Neural progenitor cell (in vitro differentiated cells): Measurements from ENCODE around the gene PPP2R2D. TPM values are rescaled to one million over a fixed set of nuclear protein-coding genes. Genes with fewer than 3 reads are reported as not detected.

Experiments used
- DNase-seq: peaks from one replicate; pipeline ENCODE4 v3.0.0-alpha.2; 2016; ENCODE audit warnings: low spot score
- H2AFZ ChIP-seq: fragments of 200-600 bp; sonication (generic); replicated peaks from 2 replicates; pipeline ENCODE4 v1.6.1; 2016; ENCODE audit warnings: antibody characterized with exemption
- H3F3A ChIP-seq: fragments of 200-600 bp; sonication (generic); 2 replicates; pipeline ENCODE4 v1.6.1; 2016; ENCODE audit warnings: antibody characterized with exemption, low read depth
- H3K27ac ChIP-seq: fragments of 200-600 bp; sonication (generic); 2 replicates; pipeline ENCODE4 v1.5.1; 2016; ENCODE audit warnings: mild to moderate bottlenecking
- H3K27me3 ChIP-seq: fragments of 200-600 bp; sonication (generic); 2 replicates; pipeline ENCODE4 v1.6.1; 2016; ENCODE audit warnings: mild to moderate bottlenecking, moderate library complexity
- H3K36me3 ChIP-seq: fragments of 200-600 bp; sonication (generic); 2 replicates; pipeline ENCODE4 v1.5.1; 2016
- H3K4me1 ChIP-seq: fragments of 200-600 bp; sonication (generic); 2 replicates; pipeline ENCODE4 v1.6.1; 2016; ENCODE audit warnings: mixed run types
- H3K4me2 ChIP-seq: fragments of 200-600 bp; sonication (generic); 2 replicates; pipeline ENCODE4 v1.6.1; 2016
- H3K4me3 ChIP-seq: fragments of 200-600 bp; sonication (generic); 2 replicates; pipeline ENCODE4 v1.5.1; 2016
- H3K79me2 ChIP-seq: fragments of 200-600 bp; sonication (generic); 2 replicates; pipeline ENCODE4 v1.6.1; 2016; ENCODE audit warnings: low read depth
- H3K9ac ChIP-seq: fragments of 200-600 bp; sonication (generic); 2 replicates; pipeline ENCODE4 v1.6.1; 2016
- H3K9me3 ChIP-seq: fragments of 200-600 bp; sonication (generic); 2 replicates; pipeline ENCODE4 v1.5.1; 2016; ENCODE audit warnings: low read depth
- H4K20me1 ChIP-seq: fragments of 200-600 bp; sonication (generic); 2 replicates; pipeline ENCODE4 v1.6.1; 2016; ENCODE audit warnings: low read depth
- H3K27ac Mint-ChIP-seq: 3 replicates; pipeline ENCODE4 v1.8.0; 2021; ENCODE audit warnings: mixed read lengths
- H3K27me3 Mint-ChIP-seq: 2 replicates; pipeline ENCODE4 v1.8.0; 2022; ENCODE audit warnings: low read depth, mild to moderate bottlenecking, inconsistent platforms, moderate library complexity, mixed read lengths; ENCODE audit not compliant: insufficient read depth
- H3K36me3 Mint-ChIP-seq: 3 replicates; pipeline ENCODE4 v1.8.0; 2021; ENCODE audit warnings: mixed read lengths
- H3K4me1 Mint-ChIP-seq: 3 replicates; pipeline ENCODE4 v1.8.0; 2021; ENCODE audit warnings: mixed read lengths
- H3K4me3 Mint-ChIP-seq: 3 replicates; pipeline ENCODE4 v1.8.0; 2021; ENCODE audit warnings: mild to moderate bottlenecking, moderate library complexity, mixed read lengths
- H3K9me3 Mint-ChIP-seq: 3 replicates; pipeline ENCODE4 v1.8.0; 2020; ENCODE audit warnings: mixed read lengths
- EZH2 ChIP-seq: fragments of 200-600 bp; sonication (generic); IDR thresholded peaks from 2 replicates; pipeline ENCODE4 v1.6.1; 2017; ENCODE audit warnings: antibody characterized with exemption, mild to moderate bottlenecking, moderate library complexity
- EZH2phosphoT487 ChIP-seq: fragments of 200-600 bp; sonication (generic); IDR thresholded peaks from 2 replicates; pipeline ENCODE4 v1.6.1; 2017; ENCODE audit warnings: antibody characterized with exemption
- total RNA-seq: library from RNA; depleted of rRNA; stranded (reverse); fragments of >200 nt; gene quantifications from 2 replicates; pipeline ENCODE4 v1.2.3, GENCODE V29; 2015; ENCODE audit warnings: low replicate concordance
- TF ChIP-seq, protein P1 (sequence below): fragments of 200-600 bp; sonication (generic); IDR thresholded peaks from 2 replicates; pipeline ENCODE4 v1.5.1; 2017; ENCODE audit warnings: antibody characterized with exemption, mild to moderate bottlenecking

The PPP2R2D gene
- total RNA-seq, 1 donor from 2014 or later: 28.1 TPM

DNA sequence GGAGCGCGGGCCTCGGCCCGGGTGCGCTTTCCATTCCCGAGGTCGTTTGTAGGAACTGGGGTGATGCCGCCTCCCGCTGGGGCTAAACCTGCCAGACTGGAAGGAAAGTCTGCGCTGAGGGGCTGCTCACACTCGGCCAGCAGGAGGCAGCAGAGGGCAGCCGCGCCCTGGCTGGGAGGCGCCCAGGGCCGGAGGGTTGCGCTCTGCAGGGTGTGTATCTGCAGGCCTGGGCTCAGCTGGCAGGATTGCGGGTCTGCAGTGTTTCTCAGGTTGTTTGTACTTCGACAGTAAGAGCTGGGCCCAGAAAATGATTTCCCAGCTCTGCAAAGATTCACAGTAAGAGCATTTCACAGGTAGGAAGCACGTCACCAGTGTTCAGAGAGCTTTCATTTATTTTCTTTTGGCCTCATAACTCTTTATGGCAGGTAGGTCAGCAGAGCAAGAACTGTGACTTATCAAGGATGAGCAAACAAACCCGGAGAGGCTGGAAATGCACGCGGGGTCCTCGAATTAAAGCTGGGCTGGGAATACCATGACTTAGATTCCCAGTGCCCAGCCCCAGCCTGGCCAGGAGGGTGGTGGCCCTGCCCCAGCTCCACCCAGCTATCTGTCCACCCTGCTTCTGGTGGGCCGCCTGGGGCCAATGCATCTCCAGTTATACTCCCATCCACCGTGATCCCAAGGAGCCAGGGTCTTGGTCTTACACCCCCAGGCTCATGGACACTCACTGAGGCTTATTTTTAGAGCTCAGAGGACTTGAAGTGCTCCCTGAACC is 15.2 kb upstream of the PPP2R2D start:
- Mint-ChIP-seq H3K4me3 (no peak overlapping the region), H3K4me1 (peaks cover 6% of the 10 kb centered on the region), H3K27me3 (peaks cover 14% of the 10 kb centered on the region), H3K9me3 (peaks cover 15% of the 10 kb centered on the region), H3K27ac (no peak overlapping the region), H3K36me3 (no peaks in the 10 kb centered on the region)
- H3K27me3 ChIP-seq: no peaks in the 10 kb centered on the region
- H2AFZ ChIP-seq: no peak overlapping the region
- peak; percentile 83 for DNase-seq
- no peaks in the 10 kb centered on the region for H4K20me1 ChIP-seq
- no peak overlapping the region for H3K9ac ChIP-seq
- H3F3A ChIP-seq: peaks cover 5% of the 10 kb centered on the region
- no peaks in the 10 kb centered on the region for H3K9me3 ChIP-seq
- H3K4me1 ChIP-seq: no peaks in the 10 kb centered on the region
- no peak overlapping the region for H3K4me3 ChIP-seq
- TF ChIP-seq, protein P1, sequence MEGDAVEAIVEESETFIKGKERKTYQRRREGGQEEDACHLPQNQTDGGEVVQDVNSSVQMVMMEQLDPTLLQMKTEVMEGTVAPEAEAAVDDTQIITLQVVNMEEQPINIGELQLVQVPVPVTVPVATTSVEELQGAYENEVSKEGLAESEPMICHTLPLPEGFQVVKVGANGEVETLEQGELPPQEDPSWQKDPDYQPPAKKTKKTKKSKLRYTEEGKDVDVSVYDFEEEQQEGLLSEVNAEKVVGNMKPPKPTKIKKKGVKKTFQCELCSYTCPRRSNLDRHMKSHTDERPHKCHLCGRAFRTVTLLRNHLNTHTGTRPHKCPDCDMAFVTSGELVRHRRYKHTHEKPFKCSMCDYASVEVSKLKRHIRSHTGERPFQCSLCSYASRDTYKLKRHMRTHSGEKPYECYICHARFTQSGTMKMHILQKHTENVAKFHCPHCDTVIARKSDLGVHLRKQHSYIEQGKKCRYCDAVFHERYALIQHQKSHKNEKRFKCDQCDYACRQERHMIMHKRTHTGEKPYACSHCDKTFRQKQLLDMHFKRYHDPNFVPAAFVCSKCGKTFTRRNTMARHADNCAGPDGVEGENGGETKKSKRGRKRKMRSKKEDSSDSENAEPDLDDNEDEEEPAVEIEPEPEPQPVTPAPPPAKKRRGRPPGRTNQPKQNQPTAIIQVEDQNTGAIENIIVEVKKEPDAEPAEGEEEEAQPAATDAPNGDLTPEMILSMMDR: peak; percentile 93
- TF ChIP-seq EZH2phosphoT487: no peak
- H3K27ac ChIP-seq: no peak overlapping the region
- H3K79me2 ChIP-seq: no peaks in the 10 kb centered on the region
- H3K4me2 ChIP-seq: no peak overlapping the region
- no peaks in the 10 kb centered on the region for H3K36me3 ChIP-seq

DNA sequence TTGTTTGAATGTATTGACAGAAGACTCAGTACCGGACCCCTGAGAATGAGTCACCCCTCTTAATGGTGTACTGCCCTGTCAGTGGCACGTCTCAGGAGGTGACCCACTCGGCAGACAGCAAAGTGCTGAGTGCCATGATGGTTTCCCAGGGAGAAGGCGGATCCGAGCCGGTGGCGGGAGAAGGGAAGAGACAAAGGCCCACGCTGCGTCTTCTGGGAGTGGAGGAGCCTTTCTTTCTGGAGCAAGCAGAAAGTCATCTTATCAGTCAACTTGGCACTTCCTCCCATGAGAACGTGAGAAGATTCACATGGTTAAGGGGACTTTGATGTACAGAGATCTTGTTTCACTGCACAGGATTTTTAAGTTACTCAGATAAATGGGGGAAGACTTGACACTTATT is 14.6 kb upstream of the PPP2R2D start:
- Histone ChIP-seq H3K4me2 (no peak overlapping the region), H3K27me3 (no peaks in the 10 kb centered on the region), H3K36me3 (no peaks in the 10 kb centered on the region), H2AFZ (no peak overlapping the region), H3K4me1 (no peaks in the 10 kb centered on the region), H3K27ac (no peak overlapping the region), H3K9me3 (no peaks in the 10 kb centered on the region), H3K9ac (no peak overlapping the region), H3K79me2 (no peaks in the 10 kb centered on the region), H3F3A (peaks cover 5% of the 10 kb centered on the region), H4K20me1 (no peaks in the 10 kb centered on the region), H3K4me3 (no peak overlapping the region)
- H3K27me3 Mint-ChIP-seq: peaks cover 11% of the 10 kb centered on the region
- H3K4me1 Mint-ChIP-seq: peaks cover 6% of the 10 kb centered on the region
- no peak overlapping the region for H3K4me3 Mint-ChIP-seq
- no peak for DNase-seq
- H3K36me3 Mint-ChIP-seq: no peaks in the 10 kb centered on the region
- H3K9me3 Mint-ChIP-seq: peaks cover 11% of the 10 kb centered on the region
- H3K27ac Mint-ChIP-seq: peak overlapping the region; percentile 20
- TF ChIP-seq EZH2 (no peak), EZH2phosphoT487 (no peak)
- TF ChIP-seq, protein P1: no peak

GRCh38 chr10:131888186-131888604 is 12.6 kb upstream of the PPP2R2D start:
- H3K27me3 ChIP-seq: no peaks in the 10 kb centered on the region
- H3K27ac Mint-ChIP-seq: no peak overlapping the region

More at GRCh38 chr10:131888186-131888604, 12.6 kb upstream of the PPP2R2D start:
- Histone ChIP-seq H3K4me2 (no peak overlapping the region), H3K9ac (no peak overlapping the region), H3K9me3 (no peaks in the 10 kb centered on the region), H3K4me3 (no peak overlapping the region), H3K27ac (no peak overlapping the region), H3K4me1 (no peaks in the 10 kb centered on the region), H2AFZ (no peak overlapping the region), H3K36me3 (no peaks in the 10 kb centered on the region), H3K79me2 (no peaks in the 10 kb centered on the region), H4K20me1 (no peaks in the 10 kb centered on the region), H3F3A (peaks cover 5% of the 10 kb centered on the region)
- H3K9me3 Mint-ChIP-seq: peaks cover 10% of the 10 kb centered on the region
- H3K4me3 Mint-ChIP-seq: no peak overlapping the region
- H3K27me3 Mint-ChIP-seq: peaks cover 13% of the 10 kb centered on the region
- TF ChIP-seq EZH2 (no peak), EZH2phosphoT487 (no peak)
- TF ChIP-seq, protein P1: no peak
- H3K36me3 Mint-ChIP-seq: no peaks in the 10 kb centered on the region
- peaks cover 10% of the 10 kb centered on the region for H3K4me1 Mint-ChIP-seq
- no peak for DNase-seq
